Stimulated activated memory B cell treated with anti-CD40 and anti-IgM and Interleukin-4, amounts not matched to agents 10 μg/mL and 1 μg/mL and 100 μg/mL, for 72 hours (primary cell): ENCODE data around the gene PHF14.
A peak's percentile ranks its signal among the peaks of the same experiment; 100 is the strongest.

Experiments used
- ATAC-seq: fragments of 150-1000 bp; cut with Tn5 transposase; 2 replicates; pipeline ENCODE4 v1.10.0; 2021
- H3K27ac Mint-ChIP-seq: one replicate; pipeline ENCODE4 v1.8.0; 2022; ENCODE audit warnings: mild to moderate bottlenecking, mixed read lengths
- H3K27me3 Mint-ChIP-seq: one replicate; pipeline ENCODE4 v1.8.0; 2022; ENCODE audit warnings: mixed read lengths
- H3K36me3 Mint-ChIP-seq: one replicate; pipeline ENCODE4 v1.8.0; 2022; ENCODE audit warnings: mixed read lengths
- H3K4me1 Mint-ChIP-seq: one replicate; pipeline ENCODE4 v1.8.0; 2022; ENCODE audit warnings: mixed read lengths
- H3K4me3 Mint-ChIP-seq: one replicate; pipeline ENCODE4 v1.8.0; 2022; ENCODE audit warnings: mild to moderate bottlenecking, moderate library complexity, mixed read lengths
- H3K9me3 Mint-ChIP-seq: one replicate; pipeline ENCODE4 v1.8.0; 2022; ENCODE audit warnings: mixed read lengths

Gene PHF14

GRCh38 chr7:11193131-11193867 is 219.6 kb downstream of the PHF14 start:
- Mint-ChIP-seq H3K27ac (no peak overlapping the region), H3K27me3 (peaks cover 13% of the 10 kb centered on the region), H3K4me3 (no peak overlapping the region), H3K36me3 (no peaks in the 10 kb centered on the region), H3K4me1 (no peaks in the 10 kb centered on the region), H3K9me3 (no peaks in the 10 kb centered on the region)
- ATAC-seq: no peak

- Mint-ChIP-seq H3K27ac (no peak overlapping the region), H3K27me3 (peaks cover 13% of the 10 kb centered on the region), H3K36me3 (no peaks in the 10 kb centered on the region), H3K4me1 (no peaks in the 10 kb centered on the region), H3K9me3 (no peaks in the 10 kb centered on the region), H3K4me3 (no peak overlapping the region)
- ATAC-seq: no peak
Observed at GRCh38 chr7:11193888-11194287, 220.2 kb downstream of the PHF14 start.

GRCh38 chr7:11194492-11194891 is 220.8 kb downstream of the PHF14 start:
- Mint-ChIP-seq H3K4me3 (no peak overlapping the region), H3K27ac (no peak overlapping the region), H3K36me3 (no peaks in the 10 kb centered on the region), H3K4me1 (no peaks in the 10 kb centered on the region), H3K27me3 (peaks cover 13% of the 10 kb centered on the region), H3K9me3 (peaks cover 2% of the 10 kb centered on the region)
- ATAC-seq: no peak

GRCh38 chr7:11195502-11195901 is 221.8 kb downstream of the PHF14 start:
- no peak overlapping the region for H3K4me3 Mint-ChIP-seq
- H3K9me3 Mint-ChIP-seq: peaks cover 2% of the 10 kb centered on the region
- no peaks in the 10 kb centered on the region for H3K4me1 Mint-ChIP-seq
- H3K27ac Mint-ChIP-seq: no peak overlapping the region
- ATAC-seq: no peak
- no peaks in the 10 kb centered on the region for H3K36me3 Mint-ChIP-seq
- peaks cover 13% of the 10 kb centered on the region for H3K27me3 Mint-ChIP-seq

GRCh38 chr7:11196143-11196542 is 222.5 kb downstream of the PHF14 start:
- Mint-ChIP-seq H3K4me1 (no peaks in the 10 kb centered on the region), H3K27ac (no peak overlapping the region), H3K36me3 (no peaks in the 10 kb centered on the region), H3K27me3 (peaks cover 13% of the 10 kb centered on the region), H3K9me3 (peaks cover 2% of the 10 kb centered on the region), H3K4me3 (no peak overlapping the region)
- no peak for ATAC-seq

GRCh38 chr7:11203224-11203623 is 229.6 kb downstream of the PHF14 start:
- H3K27me3 Mint-ChIP-seq: no peaks in the 10 kb centered on the region
- no peaks in the 10 kb centered on the region for H3K36me3 Mint-ChIP-seq
- H3K4me1 Mint-ChIP-seq: no peaks in the 10 kb centered on the region
- H3K27ac Mint-ChIP-seq: no peak overlapping the region
- H3K4me3 Mint-ChIP-seq: no peak overlapping the region
- ATAC-seq: no peak
- H3K9me3 Mint-ChIP-seq: peaks cover 2% of the 10 kb centered on the region

GRCh38 chr7:11203683-11204082 is 230.0 kb downstream of the PHF14 start:
- no peaks in the 10 kb centered on the region for H3K4me1 Mint-ChIP-seq
- ATAC-seq: no peak
- H3K9me3 Mint-ChIP-seq: peaks cover 2% of the 10 kb centered on the region
- H3K27me3 Mint-ChIP-seq: no peaks in the 10 kb centered on the region
- H3K27ac Mint-ChIP-seq: no peak overlapping the region
- H3K36me3 Mint-ChIP-seq: no peaks in the 10 kb centered on the region
- H3K4me3 Mint-ChIP-seq: no peak overlapping the region

- no peak for ATAC-seq
- Mint-ChIP-seq H3K4me3 (no peak overlapping the region), H3K36me3 (no peaks in the 10 kb centered on the region), H3K27me3 (no peaks in the 10 kb centered on the region), H3K27ac (no peak overlapping the region), H3K4me1 (no peaks in the 10 kb centered on the region), H3K9me3 (no peaks in the 10 kb centered on the region)
Observed at GRCh38 chr7:11206177-11206899, 232.7 kb downstream of the PHF14 start.

GRCh38 chr7:11207565-11207964 is 233.9 kb downstream of the PHF14 start:
- Mint-ChIP-seq H3K4me3 (no peak overlapping the region), H3K9me3 (no peaks in the 10 kb centered on the region), H3K36me3 (no peaks in the 10 kb centered on the region), H3K27me3 (no peaks in the 10 kb centered on the region), H3K27ac (no peak overlapping the region), H3K4me1 (no peaks in the 10 kb centered on the region)
- ATAC-seq: no peak

- Mint-ChIP-seq H3K27me3 (no peaks in the 10 kb centered on the region), H3K27ac (no peak overlapping the region), H3K4me1 (no peaks in the 10 kb centered on the region), H3K4me3 (no peak overlapping the region), H3K9me3 (no peaks in the 10 kb centered on the region), H3K36me3 (no peaks in the 10 kb centered on the region)
- no peak for ATAC-seq
Observed at GRCh38 chr7:11208883-11209465, 235.3 kb downstream of the PHF14 start.

GRCh38 chr7:11210374-11210773 is 236.7 kb downstream of the PHF14 start:
- H3K4me1 Mint-ChIP-seq: no peaks in the 10 kb centered on the region
- H3K9me3 Mint-ChIP-seq: no peaks in the 10 kb centered on the region
- peaks cover 10% of the 10 kb centered on the region for H3K27me3 Mint-ChIP-seq
- no peak for ATAC-seq
- H3K27ac Mint-ChIP-seq: no peak overlapping the region
- no peak overlapping the region for H3K4me3 Mint-ChIP-seq
- no peaks in the 10 kb centered on the region for H3K36me3 Mint-ChIP-seq

GRCh38 chr7:11212080-11212711 is 238.5 kb downstream of the PHF14 start:
- H3K4me3 Mint-ChIP-seq: no peak overlapping the region
- peak; percentile 44 for ATAC-seq
- no peaks in the 10 kb centered on the region for H3K36me3 Mint-ChIP-seq
- no peaks in the 10 kb centered on the region for H3K9me3 Mint-ChIP-seq
- peaks cover 10% of the 10 kb centered on the region for H3K27me3 Mint-ChIP-seq
- no peak overlapping the region for H3K27ac Mint-ChIP-seq
- no peaks in the 10 kb centered on the region for H3K4me1 Mint-ChIP-seq

- Mint-ChIP-seq H3K27ac (no peak overlapping the region), H3K27me3 (peaks cover 10% of the 10 kb centered on the region), H3K9me3 (no peaks in the 10 kb centered on the region)
Observed at GRCh38 chr7:11212816-11213215, 239.1 kb downstream of the PHF14 start.

GRCh38 chr7:11213266-11213665 is 239.6 kb downstream of the PHF14 start:
- Mint-ChIP-seq H3K27ac (no peak overlapping the region), H3K27me3 (peaks cover 10% of the 10 kb centered on the region), H3K4me1 (no peaks in the 10 kb centered on the region), H3K36me3 (no peaks in the 10 kb centered on the region), H3K9me3 (no peaks in the 10 kb centered on the region), H3K4me3 (no peak overlapping the region)
- ATAC-seq: no peak

More at GRCh38 chr7:11212816-11213215, 239.1 kb downstream of the PHF14 start:
- Mint-ChIP-seq H3K4me1 (no peaks in the 10 kb centered on the region), H3K36me3 (no peaks in the 10 kb centered on the region), H3K4me3 (no peak overlapping the region)
- ATAC-seq: no peak

- no peak for ATAC-seq
- Mint-ChIP-seq H3K27ac (no peak overlapping the region), H3K4me3 (no peak overlapping the region), H3K36me3 (no peaks in the 10 kb centered on the region), H3K4me1 (no peaks in the 10 kb centered on the region), H3K9me3 (no peaks in the 10 kb centered on the region), H3K27me3 (peaks cover 10% of the 10 kb centered on the region)
Observed at GRCh38 chr7:11216276-11216675, 242.6 kb downstream of the PHF14 start.
